Muscle layer of duodenum (tissue), 2 donors: ENCODE results near the gene SPOCK1.

Experiments used
- H3K27ac ChIP-seq: one replicate; pipeline ENCODE4 v1.7.0; 2013; ENCODE audit warnings: mild to moderate bottlenecking, low read length
- H3K27me3 ChIP-seq: one replicate; pipeline ENCODE4 v1.7.0; 2013; ENCODE audit warnings: low read depth, mild to moderate bottlenecking, control low read depth, low read length
- H3K36me3 ChIP-seq, 2 donors: one replicate each; pipeline ENCODE4 v1.7.0; 2013; ENCODE audit warnings: low read length in 2 of 2, control low read depth in 1 of 2, mild to moderate bottlenecking in 1 of 2; ENCODE audit not compliant: insufficient read depth in 2 of 2, control insufficient read depth in 1 of 2
- H3K4me1 ChIP-seq, 2 donors: one replicate each; pipeline ENCODE4 v1.7.0; 2013; ENCODE audit warnings: low read length in 2 of 2, mild to moderate bottlenecking in 2 of 2, control low read depth in 1 of 2, moderate library complexity in 1 of 2; ENCODE audit not compliant: insufficient read depth in 2 of 2, control insufficient read depth in 1 of 2
- H3K4me3 ChIP-seq, 2 donors: one replicate each; pipeline ENCODE4 v1.7.0; 2013; ENCODE audit warnings: low read length in 2 of 2, low read depth in 1 of 2, mild to moderate bottlenecking in 1 of 2
- H3K9me3 ChIP-seq, 2 donors: one replicate each; pipeline ENCODE4 v1.7.0; 2013; ENCODE audit warnings: low read length in 2 of 2, control low read depth in 1 of 2, mild to moderate bottlenecking in 1 of 2; ENCODE audit not compliant: control insufficient read depth in 1 of 2
- donor health status: healthy.

SPOCK1 gene

GRCh38 chr5:137055271-137055872 is 443.8 kb downstream of the SPOCK1 start:
- Histone ChIP-seq H3K36me3 (no peaks in the 10 kb centered on the region), H3K4me3 (no peak overlapping the region), H3K27ac (no peak overlapping the region), H3K27me3 (no peaks in the 10 kb centered on the region), H3K4me1 (no peaks in the 10 kb centered on the region), H3K9me3 (no peaks in the 10 kb centered on the region)

DNA sequence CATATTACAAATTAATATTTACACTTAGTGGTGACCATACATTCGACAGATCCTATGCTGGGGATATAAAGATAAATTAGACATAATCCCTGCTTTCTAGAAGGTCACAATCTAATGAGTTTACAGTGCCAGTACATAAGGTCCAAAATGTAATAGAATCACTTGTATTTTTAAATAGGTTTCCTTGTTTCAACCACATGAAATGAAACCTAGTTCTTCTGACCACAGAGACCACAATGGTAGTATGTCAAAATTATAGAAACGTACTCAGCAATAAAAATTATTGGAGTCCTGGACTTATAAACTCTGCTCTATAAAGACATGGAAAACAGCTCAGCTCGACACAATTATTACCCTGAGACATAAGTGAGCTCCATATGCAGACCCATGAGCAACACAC is 444.3 kb downstream of the SPOCK1 start:
- no peak overlapping the region for H3K27ac ChIP-seq

GRCh38 chr5:137054335-137054734 is 444.8 kb downstream of the SPOCK1 start:
- no peak overlapping the region for H3K4me3 ChIP-seq
- no peaks in the 10 kb centered on the region for H3K27me3 ChIP-seq
- H3K4me1 ChIP-seq = no peaks in the 10 kb centered on the region
- H3K9me3 ChIP-seq = no peaks in the 10 kb centered on the region
- H3K27ac ChIP-seq = no peak overlapping the region
- H3K36me3 ChIP-seq = no peaks in the 10 kb centered on the region

More for the DNA sequence above, 444.3 kb downstream of the SPOCK1 start:
- H3K27me3 ChIP-seq = no peaks in the 10 kb centered on the region
- no peaks in the 10 kb centered on the region for H3K36me3 ChIP-seq
- no peaks in the 10 kb centered on the region for H3K4me1 ChIP-seq
- H3K4me3 ChIP-seq = no peak overlapping the region
- H3K9me3 ChIP-seq = no peaks in the 10 kb centered on the region

- Histone ChIP-seq H3K27ac (no peak overlapping the region), H3K9me3 (no peaks in the 10 kb centered on the region), H3K4me1 (no peaks in the 10 kb centered on the region), H3K4me3 (no peak overlapping the region), H3K36me3 (no peaks in the 10 kb centered on the region), H3K27me3 (no peaks in the 10 kb centered on the region)
Measured at GRCh38 chr5:137051161-137051560, 448.0 kb downstream of the SPOCK1 start.

GRCh38 chr5:137040641-137041340 is 458.3 kb downstream of the SPOCK1 start:
- no peaks in the 10 kb centered on the region for H3K4me1 ChIP-seq
- H3K27ac ChIP-seq = no peak overlapping the region
- H3K4me3 ChIP-seq = no peak overlapping the region
- H3K36me3 ChIP-seq = no peaks in the 10 kb centered on the region
- no peaks in the 10 kb centered on the region for H3K27me3 ChIP-seq
- peaks cover 4 to 15% of the 10 kb centered on the region in 2 donors for H3K9me3 ChIP-seq

GRCh38 chr5:137040024-137040423 is 459.1 kb downstream of the SPOCK1 start:
- Histone ChIP-seq H3K27me3 (no peaks in the 10 kb centered on the region), H3K36me3 (no peaks in the 10 kb centered on the region), H3K4me3 (no peak overlapping the region), H3K27ac (no peak overlapping the region), H3K9me3 (peaks cover 4 to 15% of the 10 kb centered on the region in 2 donors), H3K4me1 (no peaks in the 10 kb centered on the region)

- H3K9me3 ChIP-seq = peaks cover 4 to 6% of the 10 kb centered on the region in 2 donors
- no peak overlapping the region for H3K27ac ChIP-seq
- no peaks in the 10 kb centered on the region for H3K36me3 ChIP-seq
- H3K4me3 ChIP-seq = no peak overlapping the region
- H3K4me1 ChIP-seq = no peaks in the 10 kb centered on the region
- no peaks in the 10 kb centered on the region for H3K27me3 ChIP-seq
Measured at GRCh38 chr5:137037848-137038247, 461.3 kb downstream of the SPOCK1 start.

DNA sequence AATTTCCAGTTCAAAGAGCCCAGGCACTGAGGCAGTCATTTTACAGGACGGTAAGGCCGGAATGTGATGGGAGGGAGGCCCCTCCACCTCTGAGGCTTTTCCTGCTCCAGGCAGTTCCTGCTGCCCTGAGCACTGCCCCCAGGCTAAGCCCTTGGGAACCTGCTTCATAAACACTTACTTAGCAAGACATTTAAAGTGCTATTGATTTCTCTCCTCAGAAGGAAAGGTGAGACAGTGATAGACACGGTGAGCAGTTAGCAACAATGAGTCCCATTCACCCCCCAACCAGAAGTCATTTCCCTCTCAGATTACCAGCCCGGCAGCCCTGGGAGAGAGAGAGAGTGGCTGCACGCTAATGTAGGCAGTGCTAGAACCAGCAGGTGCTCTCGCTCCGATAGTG is 462.5 kb downstream of the SPOCK1 start:
- Histone ChIP-seq H3K27ac (no peak overlapping the region), H3K4me3 (no peak overlapping the region), H3K9me3 (no peaks in the 10 kb centered on the region), H3K27me3 (no peaks in the 10 kb centered on the region), H3K4me1 (no peaks in the 10 kb centered on the region), H3K36me3 (no peaks in the 10 kb centered on the region)

DNA sequence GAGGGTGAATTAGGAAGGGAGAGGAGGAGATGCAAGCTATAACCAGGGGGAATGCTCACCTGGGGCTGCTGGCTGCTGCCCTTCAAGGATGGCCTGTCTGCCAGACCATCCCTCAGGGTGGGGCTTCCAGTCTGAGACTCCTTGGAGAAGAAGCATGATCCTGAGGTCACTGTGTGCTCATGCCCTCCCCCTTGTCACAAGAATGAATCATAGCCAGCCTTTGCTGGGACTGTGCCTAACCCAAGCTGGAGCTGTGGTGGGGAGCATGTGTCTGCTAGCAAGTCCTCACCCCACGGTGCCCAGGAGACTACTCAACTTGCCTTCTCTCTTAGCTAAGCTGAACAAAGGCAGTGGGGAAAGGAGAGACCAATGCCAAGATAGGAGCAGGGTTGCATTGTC is 463.6 kb downstream of the SPOCK1 start:
- Histone ChIP-seq H3K4me1 (no peaks in the 10 kb centered on the region), H3K27me3 (no peaks in the 10 kb centered on the region), H3K36me3 (no peaks in the 10 kb centered on the region), H3K9me3 (no peaks in the 10 kb centered on the region), H3K4me3 (no peak overlapping the region), H3K27ac (no peak overlapping the region)

GRCh38 chr5:137034764-137035479 is 464.2 kb downstream of the SPOCK1 start:
- no peaks in the 10 kb centered on the region for H3K36me3 ChIP-seq
- H3K9me3 ChIP-seq = no peaks in the 10 kb centered on the region
- H3K27ac ChIP-seq = no peak overlapping the region
- no peaks in the 10 kb centered on the region for H3K27me3 ChIP-seq
- H3K4me1 ChIP-seq = no peaks in the 10 kb centered on the region
- no peak overlapping the region for H3K4me3 ChIP-seq

GRCh38 chr5:137034213-137034612 is 464.9 kb downstream of the SPOCK1 start:
- Histone ChIP-seq H3K36me3 (no peaks in the 10 kb centered on the region), H3K4me3 (no peak overlapping the region), H3K4me1 (no peaks in the 10 kb centered on the region), H3K9me3 (no peaks in the 10 kb centered on the region), H3K27me3 (no peaks in the 10 kb centered on the region), H3K27ac (no peak overlapping the region)
